HG03139 (cell line): ENCODE results near the gene RNF133.
"Not testable (repeated sequence)": the region's sequence is repeated elsewhere in the genome, so short reads cannot be mapped to it uniquely, and the experiment has no call there.

Experiments used
- ATAC-seq: cut with Tn5 transposase; IDR thresholded peaks from one replicate; pipeline ENCODE4 v1.9.1; 2021; ENCODE audit not compliant: unreplicated experiment

Gene RNF133

DNA sequence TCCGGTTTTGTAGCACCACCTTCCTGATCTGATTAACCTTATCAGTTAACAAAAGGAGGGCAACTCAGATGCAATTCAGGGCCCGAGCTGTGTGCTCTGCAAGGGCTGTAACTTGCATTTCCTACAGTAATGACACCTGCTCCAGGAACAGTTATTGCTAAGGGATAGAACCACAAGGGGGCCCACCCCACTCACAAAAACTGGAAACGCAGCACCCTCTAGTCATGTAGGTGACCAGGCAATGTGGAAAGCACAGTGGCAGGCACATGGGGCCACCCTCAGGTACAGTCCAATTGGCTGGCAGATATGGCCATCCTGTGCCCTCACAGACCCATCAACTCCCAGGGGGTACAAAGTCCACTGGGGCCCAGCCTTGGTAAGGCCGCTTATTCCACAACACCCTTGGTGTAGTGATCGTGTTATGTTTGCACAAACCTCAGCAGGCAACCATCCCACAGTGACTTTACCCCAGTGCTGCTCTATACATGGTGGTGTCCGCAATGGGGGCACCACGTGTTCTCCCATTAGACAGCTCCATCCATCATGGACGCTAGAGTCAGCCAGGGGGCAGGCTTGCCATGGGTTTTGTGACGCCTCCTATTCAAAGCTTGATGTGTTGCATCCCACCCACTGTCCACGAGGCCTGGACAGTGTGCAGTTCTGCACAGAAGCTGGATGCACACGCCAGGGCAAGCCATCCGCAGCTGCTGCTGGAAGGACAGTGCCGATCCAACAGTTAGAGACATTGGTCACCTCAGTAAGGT is 9.4 kb downstream of the RNF133 start:
- no peak for ATAC-seq

DNA sequence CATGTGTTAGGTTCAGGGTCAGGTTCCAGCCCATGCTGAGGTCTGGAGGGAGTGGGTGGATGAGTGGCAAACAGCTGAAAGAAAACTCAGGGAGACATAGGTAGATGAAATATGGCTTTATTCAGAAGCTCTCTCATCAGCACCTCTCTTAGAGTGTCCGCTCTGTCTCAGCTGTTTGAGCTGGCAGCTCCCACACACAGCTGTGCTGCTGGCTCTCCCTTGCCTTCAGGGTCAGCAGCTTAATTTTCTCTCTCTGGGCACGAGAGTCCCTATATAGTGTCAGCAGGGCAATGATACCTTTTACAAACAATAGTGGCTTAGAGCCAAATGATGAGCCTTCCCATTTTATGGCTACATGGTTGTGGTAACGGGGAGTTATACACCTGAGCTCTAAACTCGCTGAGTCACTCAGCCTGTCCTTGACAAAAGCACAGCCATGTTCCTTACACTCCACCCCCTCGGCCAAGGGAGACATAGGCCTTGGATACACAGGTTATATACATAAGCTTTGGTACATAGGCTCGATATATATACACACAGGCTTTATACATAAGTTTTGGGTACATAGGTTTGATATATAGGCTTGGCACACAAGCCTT is 10.4 kb downstream of the RNF133 start:
- no peak for ATAC-seq

- no peak for ATAC-seq
Measured at GRCh38 chr7:122686360-122686878, 12.5 kb downstream of the RNF133 start.

- ATAC-seq, result no peak
Measured at GRCh38 chr7:122684504-122684903, 14.4 kb downstream of the RNF133 start.

GRCh38 chr7:122682815-122683550 is 15.9 kb downstream of the RNF133 start:
- ATAC-seq, result no peak

DNA sequence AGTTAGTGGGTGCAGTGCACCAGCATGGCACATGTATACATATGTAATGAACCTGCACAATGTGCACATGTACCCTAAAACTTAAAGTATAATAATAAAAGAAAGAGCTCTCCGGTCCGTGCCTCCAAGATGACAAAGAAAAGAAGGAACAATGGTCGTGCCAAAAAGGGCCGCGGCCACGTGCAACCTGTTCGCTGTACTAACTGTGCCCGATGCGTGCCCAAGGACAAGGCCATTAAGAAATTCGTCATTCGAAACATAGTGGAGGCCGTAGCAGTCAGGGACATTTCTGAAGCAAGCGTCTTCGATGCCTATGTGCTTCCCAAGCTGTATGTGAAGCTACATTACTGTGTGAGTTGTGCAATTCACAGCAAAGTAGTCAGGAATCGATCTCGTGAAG is 17.7 kb downstream of the RNF133 start:
- ATAC-seq, result not testable (repeated sequence)

DNA sequence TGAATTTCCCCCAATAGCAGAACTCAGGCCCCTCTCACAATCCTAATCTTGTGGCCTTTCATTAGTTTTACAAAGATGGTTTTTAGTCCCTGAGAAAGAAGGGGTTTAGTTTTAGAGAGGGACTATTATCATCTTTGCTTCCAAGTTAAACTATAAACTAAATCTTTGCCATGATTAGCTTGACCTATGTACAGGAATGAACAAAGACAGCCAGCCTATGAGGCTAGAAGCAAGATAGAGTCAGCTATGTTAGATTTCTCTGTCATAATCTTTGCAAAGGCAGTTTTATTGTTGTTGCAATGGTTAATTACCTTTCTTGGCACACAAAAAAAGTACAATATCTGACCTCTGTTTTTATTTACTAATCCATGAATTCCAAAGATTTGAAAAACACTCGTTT is 19.1 kb downstream of the RNF133 start:
- ATAC-seq, result no peak

DNA sequence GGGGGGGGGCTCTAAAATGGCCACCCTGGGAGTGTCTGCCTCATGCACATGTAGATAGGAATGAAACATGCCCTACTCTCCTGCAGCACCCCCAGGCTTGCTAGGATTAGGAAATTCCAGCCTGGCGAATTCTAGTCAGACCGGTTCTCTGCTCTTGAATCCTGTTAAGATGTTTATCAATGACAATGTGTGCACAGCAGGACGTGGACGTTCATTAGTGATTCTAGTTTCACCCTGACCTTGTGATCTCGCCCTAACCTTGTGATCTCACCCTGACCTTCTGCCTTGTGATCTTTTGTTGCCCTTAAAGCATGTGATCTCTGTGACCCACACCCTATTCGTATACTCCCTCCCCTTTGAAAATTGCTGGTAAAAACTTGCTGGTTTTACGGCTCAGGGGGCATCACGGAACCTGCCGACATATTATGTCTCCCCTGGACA is 19.6 kb downstream of the RNF133 start:
- not testable (repeated sequence) for ATAC-seq

GRCh38 chr7:122677149-122677548 is 21.8 kb downstream of the RNF133 start:
- ATAC-seq, result no peak

DNA sequence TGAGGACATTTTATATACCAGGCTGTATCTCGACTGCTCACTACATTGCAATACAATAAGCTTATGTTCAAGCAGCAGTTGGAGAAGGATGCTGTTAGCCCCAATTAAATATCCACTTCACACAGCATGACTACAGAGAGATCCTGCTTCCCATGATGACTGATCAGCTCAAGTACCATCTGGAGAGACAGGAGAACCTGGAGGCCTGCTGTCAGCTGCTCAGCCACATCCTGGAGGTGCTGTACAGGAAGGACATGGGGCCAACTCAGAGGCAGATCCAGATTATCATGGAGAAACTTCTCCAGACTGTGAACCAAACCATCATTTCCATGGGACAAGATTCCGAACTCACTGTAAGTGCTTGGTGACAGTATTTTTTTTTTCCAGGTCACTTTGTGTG is 22.5 kb downstream of the RNF133 start:
- ATAC-seq, result no peak

GRCh38 chr7:122675621-122676020 is 23.3 kb downstream of the RNF133 start:
- no peak for ATAC-seq

DNA sequence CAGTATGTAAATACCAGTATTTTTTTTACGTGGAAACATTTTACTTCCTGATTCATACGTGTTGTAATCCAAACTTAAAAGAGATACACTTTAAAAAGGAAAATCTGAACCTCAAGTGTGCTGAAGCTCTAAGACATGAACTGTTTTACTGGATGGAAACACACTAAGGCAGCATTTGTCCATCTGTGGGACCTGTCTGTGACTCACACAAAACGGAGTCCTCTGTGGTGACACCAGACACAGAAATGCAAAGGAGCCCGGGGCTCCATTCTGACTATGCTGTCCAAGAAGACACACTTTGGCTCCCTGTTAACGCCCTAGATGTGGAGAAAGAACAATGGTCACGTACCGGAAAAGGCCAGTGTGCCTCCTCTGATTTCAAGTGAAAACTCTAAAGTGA is 23.9 kb downstream of the RNF133 start:
- ATAC-seq, result no peak

DNA sequence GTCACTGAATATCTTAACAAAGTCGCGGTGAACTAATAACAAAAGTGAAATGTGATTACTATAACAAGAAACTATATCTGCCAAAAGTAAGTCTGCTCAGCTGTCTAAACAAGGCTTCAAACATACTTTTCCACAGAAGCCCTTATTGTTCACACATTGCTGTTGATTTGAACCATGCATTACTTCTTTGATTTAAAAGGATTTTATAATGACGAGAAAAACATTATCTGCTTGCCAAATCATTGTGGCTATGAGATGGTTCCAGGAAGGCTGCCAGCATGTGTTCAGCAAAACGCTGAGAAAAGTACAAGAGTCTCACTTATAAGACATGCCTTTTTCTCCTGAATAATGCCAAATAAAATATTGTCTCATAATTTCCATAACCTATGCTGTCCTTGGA is 24.4 kb downstream of the RNF133 start:
- ATAC-seq, result no peak

DNA sequence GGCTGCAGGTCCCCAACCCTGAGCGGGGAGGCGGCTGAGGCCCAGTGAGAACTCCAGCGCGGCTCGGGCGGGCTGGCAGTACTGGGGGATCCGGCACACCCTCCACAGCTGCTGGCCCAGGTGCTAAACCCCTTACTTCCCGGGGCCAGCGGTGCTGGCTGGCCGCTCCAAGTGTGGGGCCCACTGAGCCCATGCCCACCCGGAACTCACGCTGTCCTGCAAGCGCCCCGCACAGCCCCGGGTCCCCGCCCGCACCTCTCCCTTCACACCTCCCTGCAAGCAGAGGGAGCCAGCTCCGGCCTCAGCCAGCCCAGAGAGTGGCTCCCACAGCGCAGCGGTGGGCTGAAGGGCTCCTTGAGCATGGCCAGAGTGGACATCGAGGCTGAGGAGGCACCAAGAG is 25.0 kb downstream of the RNF133 start:
- ATAC-seq, result no peak

- no peak for ATAC-seq
Measured at GRCh38 chr7:122672536-122672935, 26.4 kb downstream of the RNF133 start.

DNA sequence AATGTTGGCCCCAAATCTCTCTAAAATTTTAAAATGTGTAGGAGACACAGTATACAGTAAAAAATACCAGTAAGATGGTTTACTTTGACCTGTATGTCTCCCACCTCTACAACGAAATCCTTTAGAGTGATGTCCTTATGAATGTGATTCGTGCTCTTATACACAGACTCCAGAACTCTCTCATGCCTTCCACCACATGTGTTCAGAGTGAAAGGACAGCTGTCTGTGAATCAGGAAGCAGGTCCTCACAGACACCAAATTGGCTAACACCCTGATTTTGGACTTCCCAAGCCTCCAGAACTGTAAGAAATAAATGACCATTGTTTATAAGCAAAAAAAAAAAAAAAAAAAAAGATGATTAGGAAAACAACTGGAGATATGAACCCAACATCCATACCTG is 35.2 kb downstream of the RNF133 start:
- ATAC-seq, result no peak

DNA sequence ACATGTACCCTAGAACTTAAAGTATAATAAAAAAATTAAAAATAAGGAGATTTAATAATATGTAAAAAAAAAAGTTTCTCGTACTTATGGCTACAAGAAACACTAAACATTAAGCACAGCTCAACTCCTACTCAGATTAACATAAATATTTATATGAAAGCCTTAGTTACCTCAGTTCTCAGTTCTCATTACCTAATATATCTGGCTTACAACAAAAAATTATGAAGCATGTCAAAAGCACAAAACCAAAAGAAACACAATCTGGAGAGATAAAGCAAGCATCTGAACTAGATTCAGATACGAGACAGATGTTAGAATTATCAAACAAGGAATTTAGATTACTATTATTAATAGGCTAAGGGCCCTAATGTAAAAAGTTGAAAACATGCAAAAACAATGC is 40.1 kb downstream of the RNF133 start:
- no peak for ATAC-seq

- ATAC-seq, result no peak
Measured at GRCh38 chr7:122653685-122654084, 45.2 kb downstream of the RNF133 start.

GRCh38 chr7:122652876-122653275 is 46.0 kb downstream of the RNF133 start:
- ATAC-seq, result no peak

DNA sequence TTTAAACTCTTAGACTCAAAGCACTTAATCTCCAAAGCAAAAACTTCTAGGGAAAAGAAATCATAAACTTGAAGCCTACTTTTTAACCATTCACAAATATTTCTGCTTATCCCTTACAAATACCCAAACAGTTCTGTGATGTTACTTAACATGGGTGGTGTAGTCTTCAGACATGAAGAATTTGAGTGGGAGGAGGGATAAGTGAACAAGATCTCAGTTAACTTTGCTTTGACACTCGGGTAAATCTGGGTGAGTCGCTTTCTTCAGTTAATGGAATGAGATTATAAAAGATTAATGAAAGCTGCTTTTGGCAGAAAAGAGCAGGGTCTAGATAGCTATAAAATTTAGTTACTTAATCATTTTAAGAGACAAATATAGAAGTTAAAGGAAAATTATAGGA is 47.5 kb downstream of the RNF133 start:
- ATAC-seq, result no peak
